ENCODE data around the gene ADCY10.

DNA sequence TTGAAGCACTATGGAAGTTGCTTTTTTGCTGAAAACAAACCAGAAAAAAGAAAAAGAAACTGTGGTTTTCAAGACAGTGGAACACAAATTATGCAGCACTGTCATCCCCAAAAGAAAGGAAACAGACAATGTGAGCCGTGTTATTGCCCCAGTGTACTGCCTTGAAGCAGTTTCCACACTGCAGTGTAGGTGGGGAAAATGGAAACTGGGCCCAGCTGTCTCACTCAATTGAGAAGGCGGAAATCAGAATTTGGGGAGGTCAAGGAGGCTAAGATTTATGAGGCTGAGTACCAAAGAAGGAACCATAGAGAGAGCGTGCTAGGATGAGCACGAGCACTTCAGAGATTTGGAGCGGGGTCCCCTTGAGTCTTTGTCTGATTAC, 136.7 kb downstream of the ADCY10 start:
- TF ChIP-seq GATA2 (IDR thresholded peaks at IDR 0.05; ENCODE audit: low read depth, low read length) (no peak), GATA3 (IDR thresholded peaks at IDR 0.05; ENCODE audit: low read depth, low read length) (no peak)
